ENCODE results near the gene KLHDC4. TPM values are rescaled to one million over a fixed set of nuclear protein-coding genes. Genes with fewer than 3 reads are reported as not detected.

The KLHDC4 gene
- total and polyA plus RNA-seq, 2 donors (not counting 1 experiment from before 2014, with no cell fraction given): 51.3 to 90.8 TPM

- H3K27me3 ChIP-seq (replicated peaks in 1 of 4; ENCODE audit: control extremely low read depth in 1 of 4, control insufficient read depth in 3 of 4, insufficient read depth in 4 of 4, low read length in 3 of 4): no peaks in the 10 kb centered on the region
- Mint-ChIP-seq H3K4me3 (no peak overlapping the region), H3K4me1 (no peaks in the 10 kb centered on the region), H3K27ac (no peak overlapping the region), H3K27me3 (no peaks in the 10 kb centered on the region), H3K9me3 (ENCODE audit: insufficient read depth) (no peaks in the 10 kb centered on the region)
- H3K4me1 ChIP-seq (ENCODE audit: control insufficient read depth in 2 of 2, insufficient read depth in 2 of 2, low read length in 2 of 2): no peaks in the 10 kb centered on the region
- TF ChIP-seq CTCF (IDR thresholded peaks at IDR 0.05) (no peak), EZH2 (IDR thresholded peaks at IDR 0.05; ENCODE audit: borderline replicate concordance, insufficient read depth, low read depth, low read length, poor library complexity, severe bottlenecking) (no peak)
- no peak overlapping the region for H3K9ac ChIP-seq (ENCODE audit: low read length)
- no peak overlapping the region for H3K4me3 ChIP-seq (ENCODE audit: control extremely low read depth in 1 of 5, extremely low read depth in 1 of 5, insufficient read depth in 1 of 5, low read depth in 2 of 5, low read length in 4 of 5)
- no peak overlapping the region for H2AFZ ChIP-seq (ENCODE audit: insufficient read depth, low read depth, low read length, poor library complexity, severe bottlenecking)
- no peaks in the 10 kb centered on the region for H3K79me2 ChIP-seq (ENCODE audit: control insufficient read depth, insufficient read depth, low read length)
- H3K9me3 ChIP-seq (ENCODE audit: control extremely low read depth in 1 of 3, control insufficient read depth in 2 of 3, insufficient read depth in 1 of 3, low read length in 2 of 3): no peaks in the 10 kb centered on the region
- no peaks in the 10 kb centered on the region for H4K20me1 ChIP-seq (ENCODE audit: control insufficient read depth, insufficient read depth, low read length, poor library complexity, severe bottlenecking)
- no peak overlapping the region for H3K4me2 ChIP-seq (replicated peaks; ENCODE audit: low read depth, low read length, poor library complexity, severe bottlenecking)
- ChIA-PET CTCF (interaction anchor here (0.9 to 4.1 kb wide), 2 partner anchors 10 to 85 kb away, joined by 3 to 23 read pairs; no protein-coding TSS in a partner anchor), POLR2A (no interaction called here)
- WGBS (ENCODE audit: insufficient coverage): 97% methylated on average over 16 of the region's 17 CpGs
- DNase-seq: no peak
- H3K36me3 ChIP-seq (replicated peaks in 1 of 2; ENCODE audit: control extremely low read depth in 1 of 2, control insufficient read depth in 1 of 2, extremely low read depth in 1 of 2, insufficient read depth in 2 of 2, low read length in 1 of 2): no peaks in the 10 kb centered on the region
- H3K27ac ChIP-seq (ENCODE audit: low read length in 2 of 2): no peak overlapping the region
- intact Hi-C loops (cut with micrococcal nuclease): no loop called here
- no peak for ATAC-seq (ENCODE audit: low read depth)
Measured at GRCh38 chr16:87790292-87791100, 24.7 kb upstream of the KLHDC4 start.

Measured in B cell (primary cell).